NCI-H1092 (cell line): Measurements from ENCODE around the gene C4BPB.

Experiments
- DNase-seq: peaks from one replicate; lab custom pipeline; 2025; lab: John Stamatoyannopoulos, UW

Gene C4BPB

GRCh38 chr1:207145401-207146058, 56.9 kb downstream of the C4BPB start:
- DNase-seq, result no peak
